Neural progenitor cell (in vitro differentiated cells): ENCODE measurements around the gene ANKRD13D.

ENCODE experiments used
- CTCF ChIP-seq: fragments of 200-600 bp; sonication (generic); IDR thresholded peaks from 2 replicates; pipeline ENCODE4 v1.5.1; 2017; ENCODE audit warnings: antibody characterized with exemption, mild to moderate bottlenecking
- EZH2 ChIP-seq: fragments of 200-600 bp; sonication (generic); IDR thresholded peaks from 2 replicates; pipeline ENCODE4 v1.6.1; 2017; ENCODE audit warnings: antibody characterized with exemption, mild to moderate bottlenecking, moderate library complexity
- EZH2phosphoT487 ChIP-seq: fragments of 200-600 bp; sonication (generic); IDR thresholded peaks from 2 replicates; pipeline ENCODE4 v1.6.1; 2017; ENCODE audit warnings: antibody characterized with exemption

GRCh38 chr11:67245046-67245445 lies 44.1 kb upstream of the ANKRD13D start:
- TF ChIP-seq CTCF: no peak
- no peak for TF ChIP-seq EZH2
- TF ChIP-seq EZH2phosphoT487: no peak
